WTC11 (cell line): Measurements from ENCODE around the gene ATP11A.

Experiments
- IRF2 ChIP-seq: sonication (generic); formaldehyde crosslinking; IDR thresholded peaks from 2 replicates; pipeline ENCODE4 v1.8.0; 2022; ENCODE audit warnings: low read depth, missing genetic modification reagents, borderline replicate concordance
- NFYB ChIP-seq: sonication (generic); formaldehyde crosslinking; conservative IDR thresholded peaks from 2 replicates; pipeline ENCODE4 v1.8.0; 2022; ENCODE audit warnings: low read depth, missing genetic modification reagents
- SMAD3 ChIP-seq: sonication (generic); formaldehyde crosslinking; IDR thresholded peaks from 2 replicates; pipeline ENCODE4 v1.8.0; 2022; ENCODE audit warnings: missing genetic modification reagents, mild to moderate bottlenecking, borderline replicate concordance

GRCh38 chr13:112652512-112653070 is 37.2 kb upstream of the ATP11A start:
- TF ChIP-seq IRF2, result no peak
- no peak for TF ChIP-seq SMAD3 (CRISPR knock-in tag)
- no peak for TF ChIP-seq NFYB (CRISPR knock-in tag)
